H1 (cell line): Measurements from ENCODE around the gene RITA1. TPM values are rescaled to one million over a fixed set of nuclear protein-coding genes. Genes with fewer than 3 reads are reported as not detected.

Experiments used
- CTCF ChIA-PET: fragments of 300-600 bp; sonication (Branson Sonifier 250); formaldehyde crosslinking; loops from one replicate; lab custom pipeline; 2021; ENCODE audit not compliant: partially characterized antibody; lab: Charles Lee
- POLR2A ChIA-PET: fragments of 300-600 bp; sonication (Branson Sonifier 250); formaldehyde crosslinking; loops from one replicate; lab custom pipeline; 2021; ENCODE audit warnings: inconsistent platforms; ENCODE audit not compliant: partially characterized antibody; lab: Charles Lee
- DNase-seq, 2 experiments: peaks; one replicate each; pipeline versions ENCODE4 v3.0.0 to v3.0.0-alpha.2; 2010 to 2022; ENCODE audit warnings: low spot score in 2 of 2, low read depth in 1 of 2, mixed read lengths in 1 of 2
- FAIRE-seq: peaks from 2 replicates; lab custom pipeline; 2011; peaks lifted over from hg19 to GRCh38; lab: Jason Lieb, UNC
- H2AFZ ChIP-seq: 2 replicates; pipeline ENCODE4 v1.8.1; 2012; ENCODE audit warnings: low read length, inconsistent platforms
- H2AK5ac ChIP-seq: 2 replicates; pipeline ENCODE4 v1.6.1; 2013; ENCODE audit warnings: low read depth, low read length
- H2BK120ac ChIP-seq: replicated peaks from 2 replicates; pipeline ENCODE3; 2013; ENCODE audit warnings: low read depth, low read length, inconsistent platforms
- H2BK12ac ChIP-seq: 2 replicates; pipeline ENCODE4 v1.6.1; 2013; ENCODE audit warnings: low read depth, low read length
- H2BK15ac ChIP-seq: 2 replicates; pipeline ENCODE4 v1.6.1; 2013; ENCODE audit warnings: low read length
- H2BK20ac ChIP-seq: 2 replicates; pipeline ENCODE4 v1.6.1; 2013; ENCODE audit warnings: low read length
- H2BK5ac ChIP-seq: 2 replicates; pipeline ENCODE4 v1.6.1; 2013; ENCODE audit warnings: low read depth, low read length
- H3K14ac ChIP-seq: 2 replicates; pipeline ENCODE4 v1.6.1; 2013; ENCODE audit warnings: inconsistent platforms; ENCODE audit not compliant: insufficient read length
- H3K18ac ChIP-seq: 2 replicates; pipeline ENCODE4 v1.6.1; 2013; ENCODE audit warnings: low read length; ENCODE audit errors: extremely low read depth
- H3K23ac ChIP-seq: 2 replicates; pipeline ENCODE4 v1.6.1; 2013; ENCODE audit warnings: inconsistent platforms; ENCODE audit not compliant: insufficient read length
- H3K23me2 ChIP-seq: 2 replicates; pipeline ENCODE4 v1.6.1; 2013; ENCODE audit warnings: low read depth, low read length
- H3K27ac ChIP-seq: 2 replicates; pipeline ENCODE4 v1.6.1; 2011; ENCODE audit warnings: low read depth, low read length, inconsistent platforms
- H3K27me3 ChIP-seq, 4 experiments: replicated peaks in 1 of 4; 1 replicate in 1 of 4; 2 replicates in 3 of 4; pipeline versions ENCODE4 v1.6.1 to v1.8.1; 2011 to 2013; ENCODE audit warnings: low read length in 3 of 4, mild to moderate bottlenecking in 3 of 4, inconsistent platforms in 2 of 4, mixed read lengths in 2 of 4, moderate library complexity in 1 of 4; ENCODE audit not compliant: control insufficient read depth in 3 of 4, insufficient read depth in 3 of 4; ENCODE audit errors: extremely low read depth in 1 of 4
- H3K36me3 ChIP-seq, 4 experiments: 2 replicates each; pipeline versions ENCODE4 v1.6.1 to v1.8.1; 2011 to 2013; ENCODE audit warnings: mild to moderate bottlenecking in 4 of 4, low read length in 3 of 4, moderate library complexity in 2 of 4, control low read depth in 1 of 4, inconsistent platforms in 1 of 4; ENCODE audit not compliant: insufficient read depth in 4 of 4, control insufficient read depth in 2 of 4
- H3K4ac ChIP-seq: replicated peaks from 2 replicates; pipeline ENCODE3; 2013; ENCODE audit warnings: low read length, low read depth, mixed read lengths, inconsistent platforms; ENCODE audit not compliant: insufficient read length
- H3K4me1 ChIP-seq, 4 experiments: replicated peaks in 1 of 4; 1 replicate in 1 of 4; 2 replicates in 3 of 4; pipeline versions ENCODE4 v1.6.1 to v1.8.1; 2011 to 2013; ENCODE audit warnings: low read length in 3 of 4, inconsistent platforms in 2 of 4, mixed read lengths in 1 of 4; ENCODE audit not compliant: insufficient read depth in 4 of 4, control insufficient read depth in 3 of 4
- H3K4me2 ChIP-seq, 2 experiments: 2 replicates each; pipeline versions ENCODE4 v1.6.1 to v1.8.1; 2011 to 2013; ENCODE audit warnings: low read depth in 2 of 2, low read length in 2 of 2, control low read depth in 1 of 2, inconsistent platforms in 1 of 2, mild to moderate bottlenecking in 1 of 2; ENCODE audit not compliant: insufficient read depth in 1 of 2
- H3K4me3 ChIP-seq, 4 experiments: fragments of 200-600, 300-600 bp in 1 of 4; sonication (generic), shearing (Covaris generic), sonication (Bioruptor Twin) in 1 of 4; 2 replicates each; pipeline versions ENCODE4 v1.5.1 to v1.8.1; 2011 to 2016; ENCODE audit warnings: low read length in 4 of 4, low read depth in 3 of 4, control low read depth in 2 of 4, inconsistent platforms in 2 of 4, mild to moderate bottlenecking in 2 of 4, mixed read lengths in 1 of 4, moderate library complexity in 1 of 4; ENCODE audit not compliant: insufficient read depth in 2 of 4; ENCODE audit errors: extremely low read depth in 1 of 4
- H3K56ac ChIP-seq: replicated peaks from 2 replicates; pipeline ENCODE3; 2013; ENCODE audit warnings: low read depth, mild to moderate bottlenecking, mixed read lengths, low read length, inconsistent platforms; ENCODE audit not compliant: insufficient read length
- H3K79me1 ChIP-seq: 2 replicates; pipeline ENCODE4 v1.6.1; 2013; ENCODE audit warnings: low read depth, low read length, control low read depth
- H3K79me2 ChIP-seq, 2 experiments: 2 replicates each; pipeline versions ENCODE4 v1.6.1 to v1.8.1; 2012 to 2013; ENCODE audit warnings: low read length in 2 of 2, mild to moderate bottlenecking in 2 of 2, inconsistent platforms in 1 of 2; ENCODE audit not compliant: insufficient read depth in 2 of 2, control insufficient read depth in 1 of 2
- H3K9ac ChIP-seq, 4 experiments: replicated peaks in 1 of 4; 1 replicate in 1 of 4; 2 replicates in 3 of 4; pipeline versions ENCODE4 v1.6.1 to v1.8.1; 2011 to 2013; ENCODE audit warnings: low read depth in 3 of 4, low read length in 3 of 4, control low read depth in 2 of 4, mild to moderate bottlenecking in 2 of 4, moderate library complexity in 2 of 4, inconsistent platforms in 1 of 4; ENCODE audit errors: extremely low read depth in 1 of 4
- H3K9me3 ChIP-seq, 2 experiments: 2 replicates each; pipeline versions ENCODE4 v1.6.1 to v1.8.1; 2012 to 2013; ENCODE audit warnings: mild to moderate bottlenecking in 2 of 2, moderate library complexity in 2 of 2, control low read depth in 1 of 2, inconsistent platforms in 1 of 2, low read depth in 1 of 2, low read length in 1 of 2, mixed read lengths in 1 of 2; ENCODE audit not compliant: insufficient read depth in 2 of 2
- H4K20me1 ChIP-seq, 2 experiments: replicated peaks in 1 of 2; 2 replicates each; pipeline versions ENCODE3 to v1.8.1; 2011 to 2013; ENCODE audit warnings: inconsistent platforms in 2 of 2, low read length in 2 of 2, mild to moderate bottlenecking in 1 of 2; ENCODE audit not compliant: insufficient read depth in 2 of 2, control insufficient read depth in 1 of 2
- H4K5ac ChIP-seq: 2 replicates; pipeline ENCODE4 v1.6.1; 2013; ENCODE audit warnings: low read length, low read depth, mixed read lengths, inconsistent platforms; ENCODE audit not compliant: insufficient read length
- H4K8ac ChIP-seq: 2 replicates; pipeline ENCODE4 v1.8.0; 2013; ENCODE audit warnings: mild to moderate bottlenecking, moderate library complexity, low read length, inconsistent platforms; ENCODE audit not compliant: insufficient read depth; ENCODE audit errors: extremely low read depth
- H4K91ac ChIP-seq: replicated peaks from 2 replicates; pipeline ENCODE3; 2013; ENCODE audit warnings: low read length, mixed read lengths, inconsistent platforms; ENCODE audit not compliant: insufficient read length
- ASH2L ChIP-seq: fragments of 200-600, 300-600 bp; sonication (generic); IDR thresholded peaks from one replicate; pipeline ENCODE4 v1.7.1; 2017; ENCODE audit warnings: low read length
- BACH1 ChIP-seq: IDR thresholded peaks from 2 replicates; pipeline ENCODE4 v1.6.1; 2012; ENCODE audit warnings: low read length, improper control_type of control experiment
- CHD2 ChIP-seq: IDR thresholded peaks from 2 replicates; pipeline ENCODE4 v1.6.1; 2012; ENCODE audit warnings: low read length, improper control_type of control experiment
- HDAC2 ChIP-seq, 2 experiments: fragments of 300-600 bp in 1 of 2; sonication (generic) in 1 of 2; IDR thresholded peaks; 2 replicates each; pipeline ENCODE4 v1.6.1; 2011 to 2012; ENCODE audit warnings: low read depth in 2 of 2, low read length in 2 of 2, mild to moderate bottlenecking in 2 of 2, moderate library complexity in 2 of 2, borderline replicate concordance in 1 of 2, inconsistent platforms in 1 of 2
- KDM5A ChIP-seq: fragments of 200-600 bp; IDR thresholded peaks from 2 replicates; pipeline ENCODE4 v1.7.1; 2012; ENCODE audit warnings: mild to moderate bottlenecking, low read length, inconsistent platforms, mixed read lengths
- NRF1 ChIP-seq: IDR thresholded peaks from 2 replicates; pipeline ENCODE4 v1.6.1; 2011; ENCODE audit warnings: mild to moderate bottlenecking, low read depth, low read length, improper control_type of control experiment
- SAP30 ChIP-seq: fragments of 300-600 bp; sonication (generic); IDR thresholded peaks from 2 replicates; pipeline ENCODE4 v1.7.1; 2012; ENCODE audit warnings: low read length, moderate library complexity, mild to moderate bottlenecking, inconsistent platforms; ENCODE audit not compliant: insufficient read depth, insufficient replicate concordance
- SIRT6 ChIP-seq: IDR thresholded peaks from one replicate; pipeline ENCODE4 v1.7.1; 2012; ENCODE audit warnings: low read length, inconsistent platforms
- WGBS, 2 experiments: shearing (Covaris generic) in 1 of 2; methylation state at CpG; one replicate each; pipeline versions ENCODE4 v1.1.6 to v1.1.7; 2013 to 2015; ENCODE audit warnings: low lambda C conversion rate in 2 of 2, mixed read lengths in 2 of 2, inconsistent platforms in 1 of 2, low coverage in 1 of 2, missing lambda C conversion rate in 1 of 2; ENCODE audit not compliant: insufficient replicate concordance in 2 of 2, insufficient coverage in 1 of 2, insufficient read length in 1 of 2; ENCODE audit errors: extremely low coverage in 1 of 2, missing lambda C conversion rate in 1 of 2; 5-methylcytosine and 5-hydroxymethylcytosine counted together
- polyA plus RNA-seq, 7 experiments: library from polyadenylated mRNA; depleted of rRNA in 3 of 7; stranded (reverse) in 5 of 7; unstranded in 2 of 7; fragments of >200 nt in 5 of 7; fragments of 200-250 nt in 2 of 7; gene quantifications; 1 replicate in 5 of 7; 2 replicates in 1 of 7; 4 replicates in 1 of 7; pipeline versions ENCODE4 v1.2.1 to v1.2.3, GENCODE V29; 2011 to 2013; ENCODE audit warnings: missing spikeins in 2 of 7, mixed read lengths in 2 of 7
- total RNA-seq: library from RNA; stranded (reverse); fragmentation: NEBNext Ultra II Directional; extraction: Animal tissue kit (Norgen Biotek cat#: 25700); gene quantifications from 2 replicates; pipeline ENCODE4 v1.2.1, GENCODE V29; 2021

The RITA1 gene
- total and polyA plus RNA-seq, 2 of the 8 experiments (the other 6 are each of a cell fraction or from before 2014, with no cell fraction given), result 24.1 to 25.8 TPM

GRCh38 chr12:113165521-113166450, 19.7 kb upstream of the RITA1 start:
- 94% methylated on average over 32 of the region's 32 CpGs; no CpG with 5 or more reads in 1 of the 2 experiments for WGBS, 2 experiments
- no peak overlapping the region for H4K8ac ChIP-seq
- H2AK5ac ChIP-seq, result no peak overlapping the region
- no peak overlapping the region for H3K4me2 ChIP-seq
- no peaks in the 10 kb centered on the region for H3K27me3 ChIP-seq
- H2BK12ac ChIP-seq, result no peak overlapping the region
- no peak overlapping the region for H2BK20ac ChIP-seq
- peaks cover 5 to 13% (median 9%) of the 10 kb centered on the region in 4 experiments for H3K4me1 ChIP-seq
- DNase-seq (no peak), FAIRE-seq (no peak)
- no peak overlapping the region for H3K27ac ChIP-seq
- H4K91ac ChIP-seq, result no peak overlapping the region
- H2AFZ ChIP-seq, result no peak overlapping the region
- no peak overlapping the region for H2BK15ac ChIP-seq
- H4K20me1 ChIP-seq, result peaks cover 12 to 19% of the 10 kb centered on the region in 2 experiments
- H2BK120ac ChIP-seq, result no peak overlapping the region
- H3K79me2 ChIP-seq, result no peaks in the 10 kb centered on the region
- no peak overlapping the region for H3K4me3 ChIP-seq
- no peak overlapping the region for H3K23ac ChIP-seq
- H3K56ac ChIP-seq, result no peak overlapping the region
- H4K5ac ChIP-seq, result no peak overlapping the region
- no peak overlapping the region for H3K18ac ChIP-seq
- no peak overlapping the region for H3K14ac ChIP-seq
- H3K79me1 ChIP-seq, result no peaks in the 10 kb centered on the region
- peaks cover 15 to 40% (median 36%) of the 10 kb centered on the region in 4 experiments for H3K36me3 ChIP-seq
- H3K4ac ChIP-seq, result no peak overlapping the region
- H2BK5ac ChIP-seq, result no peak overlapping the region
- H3K9ac ChIP-seq, result no peak overlapping the region
- ChIA-PET POLR2A (interaction anchor here (0.8 to 4.3 kb wide), 5 partner anchors 7 to 19 kb away, joined by 3 to 28 read pairs (median 3); partner anchors contain the start of genes DDX54 and RITA1), CTCF (interaction anchor here (0.7 to 11.2 kb wide), 13 partner anchors 9 to 117 kb away, joined by 3 to 114 read pairs (median 4); partner anchors contain the start of gene CFAP73)
- no peaks in the 10 kb centered on the region for H3K9me3 ChIP-seq
- H3K23me2 ChIP-seq, result 0 out of 2 replicates have a peak, but pooled peaks cover 3% of the 10 kb centered on the region
- TF ChIP-seq SIRT6 (no peak), NRF1 (no peak), KDM5A (no peak), BACH1 (no peak), CHD2 (no peak), HDAC2 (IDR thresholded peaks at IDR 0.05; ENCODE audit: borderline replicate concordance in 1 of 2, low read depth in 2 of 2, low read length in 2 of 2) (no peak), SAP30 (no peak), ASH2L (no peak)
